Measurements from ENCODE around the gene NFE2L2. TPM values are rescaled to one million over a fixed set of nuclear protein-coding genes. Genes with fewer than 3 reads are reported as not detected.

Gene NFE2L2
- total and polyA plus RNA-seq, 2 experiments from 2014 or later = 35.0 to 39.1 TPM

- TF ChIP-seq STAT1 (IDR thresholded peaks at IDR 0.05; ENCODE audit: unreplicated experiment) (no peak), POLR2AphosphoS5 (IDR thresholded peaks at IDR 0.05; ENCODE audit: low read depth) (no peak), NANOG (IDR thresholded peaks at IDR 0.05; ENCODE audit: borderline replicate concordance) (no peak), ETS1 (IDR thresholded peaks at IDR 0.05) (no peak)
These were observed 8.9 kb upstream of the NFE2L2 start (continued) for GRCh38 chr2:177273408-177273807.

GRCh38 chr2:177272765-177273164 is 8.2 kb upstream of the NFE2L2 start:
- Mint-ChIP-seq H3K36me3 (ENCODE audit: low read depth) (no peaks in the 10 kb centered on the region), H3K27ac (peak overlapping the region; percentile 79; the same call in 1 of the 2 replicates), H3K4me3 (no peak overlapping the region), H3K9me3 (no peaks in the 10 kb centered on the region), H3K4me1 (peaks cover 30% of the 10 kb centered on the region), H3K27me3 (ENCODE audit: insufficient read depth, low read depth, poor library complexity) (peaks cover 3% of the 10 kb centered on the region)
- H3K79me2 ChIP-seq (replicated peaks; ENCODE audit: insufficient read depth) = no peaks in the 10 kb centered on the region
- ATAC-seq (peak; percentile 33; the same call in 1 of the 3 replicates), DNase-seq (ENCODE audit: low spot score) (no peak)
- H3K36me3 ChIP-seq (ENCODE audit: insufficient read depth) = no peaks in the 10 kb centered on the region
- H3K4me2 ChIP-seq = peak overlapping the region; percentile 52
- no peak overlapping the region for H2AFZ ChIP-seq
- H4K20me1 ChIP-seq (replicated peaks; ENCODE audit: insufficient read depth) = no peaks in the 10 kb centered on the region
- no peaks in the 10 kb centered on the region for H3F3A ChIP-seq (replicated peaks; ENCODE audit: low read depth)
- H3K4me3 ChIP-seq = no peak overlapping the region
- H3K27me3 ChIP-seq (ENCODE audit: insufficient read depth) = no peaks in the 10 kb centered on the region
- peaks cover 22% of the 10 kb centered on the region for H3K4me1 ChIP-seq (ENCODE audit: insufficient read depth)
- no peaks in the 10 kb centered on the region for H3K9me2 ChIP-seq (ENCODE audit: insufficient read depth)
- TF ChIP-seq EZH2 (IDR thresholded peaks at IDR 0.05; ENCODE audit: low read depth, unreplicated experiment) = no peak
- TF ChIP-seq POLR2AphosphoS5 (IDR thresholded peaks at IDR 0.05; ENCODE audit: low read depth) = no peak
- no peak for TF ChIP-seq ZNF114 (CRISPR knock-in tag; IDR thresholded peaks at IDR 0.05)
- H3K27ac ChIP-seq (ENCODE audit: low read depth) = peak overlapping the region; percentile 13; the same call in 1 of the 2 replicates

GRCh38 chr2:177271981-177272666 is 7.6 kb upstream of the NFE2L2 start:
- no peak for DNase-seq (ENCODE audit: low spot score)
- H3F3A ChIP-seq (replicated peaks; ENCODE audit: low read depth) = no peaks in the 10 kb centered on the region
- Mint-ChIP-seq H3K4me3 (no peak overlapping the region), H3K27me3 (ENCODE audit: insufficient read depth, low read depth, poor library complexity) (peaks cover 3% of the 10 kb centered on the region), H3K36me3 (ENCODE audit: low read depth) (no peaks in the 10 kb centered on the region), H3K27ac (peak overlapping the region; percentile 88), H3K4me1 (peaks cover 32% of the 10 kb centered on the region), H3K9me3 (no peaks in the 10 kb centered on the region)
- H3K9me2 ChIP-seq (ENCODE audit: insufficient read depth) = no peaks in the 10 kb centered on the region
- no peaks in the 10 kb centered on the region for H3K79me2 ChIP-seq (replicated peaks; ENCODE audit: insufficient read depth)
- no peaks in the 10 kb centered on the region for H3K36me3 ChIP-seq (ENCODE audit: insufficient read depth)
- H3K4me1 ChIP-seq (ENCODE audit: insufficient read depth) = peaks cover 22% of the 10 kb centered on the region
- H2AFZ ChIP-seq = no peak overlapping the region
- no peak overlapping the region for H3K27ac ChIP-seq (ENCODE audit: low read depth)
- no peak overlapping the region for H3K4me3 ChIP-seq
- H4K20me1 ChIP-seq (replicated peaks; ENCODE audit: insufficient read depth) = no peaks in the 10 kb centered on the region
- H3K27me3 ChIP-seq (ENCODE audit: insufficient read depth) = no peaks in the 10 kb centered on the region
- peak; percentile 42; the same call in 2 of the 3 replicates for ATAC-seq
- H3K4me2 ChIP-seq = no peak overlapping the region
- TF ChIP-seq NANOG (IDR thresholded peaks at IDR 0.05; ENCODE audit: borderline replicate concordance) (no peak), ETS1 (IDR thresholded peaks at IDR 0.05) (no peak), ZNF462 (CRISPR knock-in tag; IDR thresholded peaks at IDR 0.05) (no peak), POLR2AphosphoS5 (IDR thresholded peaks at IDR 0.05; ENCODE audit: low read depth) (no peak), CTCF (conservative IDR thresholded peaks at IDR 0.05; ENCODE audit: low read depth in 2 of 2) (no peak), ZNF114 (CRISPR knock-in tag; IDR thresholded peaks at IDR 0.05) (no peak), STAT1 (IDR thresholded peaks at IDR 0.05; ENCODE audit: unreplicated experiment) (no peak)

Measured in GM23338 (cell line).